Measurements from ENCODE around the gene BEND5. TPM values are rescaled to one million over a fixed set of nuclear protein-coding genes. Genes with fewer than 3 reads are reported as not detected.

BEND5 gene
- total RNA-seq, 4 donors from 2014 or later, result 1.5 to 1.9 TPM; not detected in 2

DNA sequence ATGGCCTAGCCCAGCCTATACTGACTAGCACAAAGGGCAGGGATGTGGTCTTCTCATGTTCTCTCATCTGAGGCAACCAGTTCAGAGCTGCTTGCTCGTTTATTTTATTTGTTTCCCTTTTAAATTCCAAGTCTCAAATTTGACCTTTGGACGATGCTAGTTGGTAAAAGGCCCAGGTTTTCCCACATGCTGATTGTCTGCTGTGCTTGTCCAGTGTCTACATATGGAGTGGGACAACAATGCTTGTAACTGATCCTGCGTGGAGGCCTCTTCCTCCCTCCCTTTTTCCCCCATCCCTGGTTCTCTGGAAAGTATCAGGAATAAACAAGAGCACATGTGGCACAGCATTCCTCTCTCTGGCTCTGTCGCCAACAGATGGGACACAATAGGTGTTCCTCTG lies 34.0 kb upstream of the BEND5 start:
- Histone ChIP-seq H3K9me3 (no peaks in the 10 kb centered on the region), H3K27me3 (no peaks in the 10 kb centered on the region), H3K4me1 (no peaks in the 10 kb centered on the region), H3K36me3 (no peaks in the 10 kb centered on the region), H3K27ac (no peak overlapping the region), H3K4me3 (no peak overlapping the region)
- intact Hi-C loops (cut with DNase I; ENCODE audit: low total_unique reads), result no loop called here
- DNase-seq, result no peak
- no peak for TF ChIP-seq EP300 (IDR thresholded peaks at IDR 0.05; ENCODE audit: low read depth)
- TF ChIP-seq POLR2A (IDR thresholded peaks at IDR 0.05), result no peak
- TF ChIP-seq, protein P1, sequence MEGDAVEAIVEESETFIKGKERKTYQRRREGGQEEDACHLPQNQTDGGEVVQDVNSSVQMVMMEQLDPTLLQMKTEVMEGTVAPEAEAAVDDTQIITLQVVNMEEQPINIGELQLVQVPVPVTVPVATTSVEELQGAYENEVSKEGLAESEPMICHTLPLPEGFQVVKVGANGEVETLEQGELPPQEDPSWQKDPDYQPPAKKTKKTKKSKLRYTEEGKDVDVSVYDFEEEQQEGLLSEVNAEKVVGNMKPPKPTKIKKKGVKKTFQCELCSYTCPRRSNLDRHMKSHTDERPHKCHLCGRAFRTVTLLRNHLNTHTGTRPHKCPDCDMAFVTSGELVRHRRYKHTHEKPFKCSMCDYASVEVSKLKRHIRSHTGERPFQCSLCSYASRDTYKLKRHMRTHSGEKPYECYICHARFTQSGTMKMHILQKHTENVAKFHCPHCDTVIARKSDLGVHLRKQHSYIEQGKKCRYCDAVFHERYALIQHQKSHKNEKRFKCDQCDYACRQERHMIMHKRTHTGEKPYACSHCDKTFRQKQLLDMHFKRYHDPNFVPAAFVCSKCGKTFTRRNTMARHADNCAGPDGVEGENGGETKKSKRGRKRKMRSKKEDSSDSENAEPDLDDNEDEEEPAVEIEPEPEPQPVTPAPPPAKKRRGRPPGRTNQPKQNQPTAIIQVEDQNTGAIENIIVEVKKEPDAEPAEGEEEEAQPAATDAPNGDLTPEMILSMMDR (IDR thresholded peaks at IDR 0.05), result no peak
- 29 to 45% methylated on average over 1 to 4 of the region's 4 CpGs for WGBS, 2 donors (ENCODE audit: low coverage in 1 of 2)
- in situ Hi-C loops (cut with MboI; ENCODE audit: low pct_ligation_motif_present in 1 of 4, low pct_unique_long_range_greater_than_20kb in 1 of 4, low sequenced_read_pairs in 3 of 4), result loop anchor here in 2 of 4 donors (10.0 to 25.0 kb wide), 2 partner anchors 136 to 248 kb away; no protein-coding TSS in a partner anchor

DNA sequence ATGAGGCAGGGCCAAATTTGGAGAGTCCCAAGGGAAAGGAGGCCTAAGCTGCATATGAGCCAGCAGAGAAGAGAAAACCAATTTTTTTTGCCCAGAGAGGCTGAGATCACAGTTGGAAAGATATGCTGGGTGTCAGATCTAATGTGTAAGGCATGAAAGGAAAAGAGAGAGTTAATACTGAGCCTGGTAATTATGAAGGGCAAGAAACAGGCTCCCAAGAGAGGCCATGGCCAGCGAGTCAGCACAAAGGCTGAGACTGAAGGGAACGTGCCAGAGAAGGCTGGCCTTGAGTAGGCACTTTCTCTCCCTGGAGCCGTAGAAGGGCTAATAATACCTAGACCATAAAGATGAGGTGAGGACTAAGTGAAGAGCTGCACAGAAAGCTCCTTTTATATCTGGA lies 31.8 kb upstream of the BEND5 start:
- no peak overlapping the region for H3K27ac ChIP-seq
- H3K36me3 ChIP-seq, result no peaks in the 10 kb centered on the region
- WGBS, 2 donors (ENCODE audit: low coverage in 1 of 2), result 52 to 56% methylated on average over 2 to 3 of the region's 3 CpGs
- DNase-seq, result no peak
- no peaks in the 10 kb centered on the region for H3K9me3 ChIP-seq
- H3K4me3 ChIP-seq, result no peak overlapping the region
- TF ChIP-seq POLR2A (IDR thresholded peaks at IDR 0.05) (no peak), EP300 (IDR thresholded peaks at IDR 0.05; ENCODE audit: low read depth) (no peak), POLR2AphosphoS5 (IDR thresholded peaks at IDR 0.05) (no peak)
- TF ChIP-seq, protein P1 (IDR thresholded peaks at IDR 0.05), result no peak
- in situ Hi-C loops (cut with MboI; ENCODE audit: low pct_ligation_motif_present in 1 of 4, low pct_unique_long_range_greater_than_20kb in 1 of 4, low sequenced_read_pairs in 3 of 4), result loop anchor here in 1 of 4 donors (25.0 kb wide), 1 partner anchor 246 kb away; no protein-coding TSS in a partner anchor
- H3K4me1 ChIP-seq, result no peaks in the 10 kb centered on the region
- intact Hi-C loops (cut with DNase I; ENCODE audit: low total_unique reads), result no loop called here
- no peaks in the 10 kb centered on the region for H3K27me3 ChIP-seq

DNA sequence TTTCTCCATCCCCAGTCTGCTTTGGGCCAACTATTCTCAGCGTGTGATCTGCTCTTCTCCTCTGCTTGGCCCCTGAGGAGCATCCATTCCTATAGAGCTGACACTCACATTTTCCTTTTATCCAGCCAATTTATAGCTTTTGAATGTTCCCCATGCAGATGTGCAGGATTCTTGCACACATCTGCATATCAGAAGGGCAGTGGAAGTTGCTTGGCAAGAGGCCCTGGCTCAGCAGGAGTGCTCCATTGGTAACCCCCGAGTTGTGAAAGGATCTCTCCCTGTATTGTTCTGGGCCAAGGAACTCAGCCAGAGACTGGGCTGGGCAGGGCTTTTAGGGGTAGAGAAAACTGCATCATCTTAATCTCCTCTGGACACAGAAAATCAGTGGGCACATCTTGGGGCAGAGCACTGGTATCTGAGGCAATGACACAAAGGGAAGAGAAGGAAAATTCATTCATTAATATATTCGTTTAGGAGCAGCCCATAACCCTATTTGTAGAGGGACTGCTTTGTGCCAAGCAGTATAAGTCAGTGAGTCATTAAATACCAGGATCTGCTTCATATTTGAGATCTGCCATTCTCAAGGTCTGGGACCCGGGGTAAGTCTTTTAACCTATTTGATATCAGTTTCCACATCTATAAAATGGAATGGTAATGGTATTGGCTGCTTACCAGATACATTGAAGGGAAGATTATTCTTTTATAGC lies 31.0 kb upstream of the BEND5 start:
- in situ Hi-C loops (cut with MboI; ENCODE audit: low pct_ligation_motif_present in 1 of 4, low pct_unique_long_range_greater_than_20kb in 1 of 4, low sequenced_read_pairs in 3 of 4), result loop anchor here in 1 of 4 donors (25.0 kb wide), 1 partner anchor 245 kb away; no protein-coding TSS in a partner anchor
- no peak for DNase-seq
- no peaks in the 10 kb centered on the region for H3K36me3 ChIP-seq
- H3K27ac ChIP-seq, result no peak overlapping the region
- WGBS, 2 donors (ENCODE audit: low coverage in 1 of 2), result 52 to 56% methylated on average over 3 to 4 of the region's 4 CpGs
- intact Hi-C loops (cut with DNase I; ENCODE audit: low total_unique reads), result no loop called here
- H3K4me3 ChIP-seq, result no peak overlapping the region
- no peaks in the 10 kb centered on the region for H3K27me3 ChIP-seq
- no peaks in the 10 kb centered on the region for H3K9me3 ChIP-seq
- TF ChIP-seq POLR2A (IDR thresholded peaks at IDR 0.05), result no peak
- TF ChIP-seq, protein P1 (IDR thresholded peaks at IDR 0.05), result no peak
- no peak for TF ChIP-seq EP300 (IDR thresholded peaks at IDR 0.05; ENCODE audit: low read depth)
- no peak for TF ChIP-seq POLR2AphosphoS5 (IDR thresholded peaks at IDR 0.05)
- no peaks in the 10 kb centered on the region for H3K4me1 ChIP-seq

DNA sequence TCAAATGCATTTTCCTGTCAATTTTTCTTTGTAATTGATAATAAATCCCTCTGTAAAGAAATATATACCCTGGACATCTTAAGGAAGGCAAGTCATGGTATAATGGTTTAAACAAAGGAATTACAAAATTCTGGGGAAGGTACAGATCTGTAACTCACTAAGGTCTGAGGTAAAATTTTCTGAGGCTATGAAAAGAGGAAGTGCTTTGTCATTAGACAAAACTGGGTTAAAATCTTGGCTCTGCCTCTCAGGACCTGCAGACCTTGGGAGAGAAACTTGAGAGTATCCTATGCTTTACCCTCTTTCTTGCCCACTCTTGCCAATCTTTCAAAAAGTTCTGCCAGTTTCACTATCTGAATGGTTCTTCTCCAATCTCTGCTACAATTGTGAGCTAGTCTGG lies 26.8 kb upstream of the BEND5 start:
- no peak overlapping the region for H3K4me3 ChIP-seq
- no peaks in the 10 kb centered on the region for H3K27me3 ChIP-seq
- in situ Hi-C loops (cut with MboI; ENCODE audit: low pct_ligation_motif_present in 1 of 4, low pct_unique_long_range_greater_than_20kb in 1 of 4, low sequenced_read_pairs in 3 of 4), result loop anchor here in 1 of 4 donors (25.0 kb wide), 1 partner anchor 241 kb away; no protein-coding TSS in a partner anchor
- intact Hi-C loops (cut with DNase I; ENCODE audit: low total_unique reads), result no loop called here
- TF ChIP-seq EP300 (IDR thresholded peaks at IDR 0.05; ENCODE audit: low read depth) (no peak), POLR2AphosphoS5 (IDR thresholded peaks at IDR 0.05) (no peak), POLR2A (IDR thresholded peaks at IDR 0.05) (no peak)
- TF ChIP-seq, protein P1 (IDR thresholded peaks at IDR 0.05), result no peak
- no peak overlapping the region for H3K27ac ChIP-seq
- H3K9me3 ChIP-seq, result no peaks in the 10 kb centered on the region
- H3K4me1 ChIP-seq, result no peaks in the 10 kb centered on the region
- no peak for DNase-seq
- H3K36me3 ChIP-seq, result no peaks in the 10 kb centered on the region

Data from transverse colon (tissue), 4 donors.